Measurements from ENCODE around the gene PELO.

GRCh38 chr5:52800394-52801213 lies 12.9 kb downstream of the PELO start:
- TF ChIP-seq CTCF (IDR thresholded peaks at IDR 0.05; ENCODE audit: low read depth, low read length, poor library complexity, severe bottlenecking) = no peak
- TF ChIP-seq EZH2phosphoT487 (IDR thresholded peaks at IDR 0.05; ENCODE audit: borderline replicate concordance, low read length) = no peak

Data from DOHH2 (cell line).